T-helper 17 cell (primary cell): Measurements from ENCODE around the gene PRPF6. TPM values are rescaled to one million over a fixed set of nuclear protein-coding genes. Genes with fewer than 3 reads are reported as not detected.
A peak's percentile ranks its signal among the peaks of the same experiment; 100 is the strongest.

Experiments
- ATAC-seq: fragments of 150-1000 bp; cut with Tn5 transposase; 2 replicates; pipeline ENCODE4 v1.10.0; 2021; ENCODE audit warnings: mild to moderate bottlenecking, moderate library complexity
- DNase-seq, 3 donors: peaks; one replicate each; pipeline versions ENCODE4 v3.0.0 to v3.0.0-alpha.2; 2020 to 2021
- H3K9me3 ChIP-seq: one replicate; pipeline ENCODE4 v1.7.0; 2013; ENCODE audit warnings: low read length, mild to moderate bottlenecking; ENCODE audit not compliant: control insufficient read depth, poor library complexity, severe bottlenecking
- H3K27ac Mint-ChIP-seq: one replicate; pipeline ENCODE4 v1.8.0; 2022; ENCODE audit warnings: mild to moderate bottlenecking, moderate library complexity, mixed read lengths
- H3K27me3 Mint-ChIP-seq: one replicate; pipeline ENCODE4 v1.8.0; 2022; ENCODE audit warnings: mixed read lengths
- H3K36me3 Mint-ChIP-seq: one replicate; pipeline ENCODE4 v1.8.0; 2022; ENCODE audit warnings: low read depth, mixed read lengths
- H3K4me1 Mint-ChIP-seq: one replicate; pipeline ENCODE4 v1.8.0; 2022; ENCODE audit warnings: mild to moderate bottlenecking, mixed read lengths
- H3K4me3 Mint-ChIP-seq: one replicate; pipeline ENCODE4 v1.8.0; 2022; ENCODE audit warnings: mild to moderate bottlenecking, moderate library complexity, mixed read lengths
- total RNA-seq, 4 donors: library from RNA in 2 of 4; stranded (reverse) in 2 of 4; gene quantifications; one replicate each; pipeline ENCODE4 v1.2.3 and lab custom pipeline; 2022 to 2026

Gene PRPF6
- total RNA-seq, 2 donors from 2014 or later, result 63.8 to 64.9 TPM

GRCh38 chr20:64055396-64055892, 74.5 kb downstream of the PRPF6 start:
- H3K36me3 Mint-ChIP-seq, result peaks cover 4% of the 10 kb centered on the region
- H3K4me1 Mint-ChIP-seq, result peaks cover 15% of the 10 kb centered on the region
- H3K9me3 ChIP-seq, result no peaks in the 10 kb centered on the region
- no peak overlapping the region for H3K4me3 Mint-ChIP-seq
- no peak overlapping the region for H3K27ac Mint-ChIP-seq
- no peak for ATAC-seq
- DNase-seq, result no peak
- peaks cover 26% of the 10 kb centered on the region for H3K27me3 Mint-ChIP-seq

DNA sequence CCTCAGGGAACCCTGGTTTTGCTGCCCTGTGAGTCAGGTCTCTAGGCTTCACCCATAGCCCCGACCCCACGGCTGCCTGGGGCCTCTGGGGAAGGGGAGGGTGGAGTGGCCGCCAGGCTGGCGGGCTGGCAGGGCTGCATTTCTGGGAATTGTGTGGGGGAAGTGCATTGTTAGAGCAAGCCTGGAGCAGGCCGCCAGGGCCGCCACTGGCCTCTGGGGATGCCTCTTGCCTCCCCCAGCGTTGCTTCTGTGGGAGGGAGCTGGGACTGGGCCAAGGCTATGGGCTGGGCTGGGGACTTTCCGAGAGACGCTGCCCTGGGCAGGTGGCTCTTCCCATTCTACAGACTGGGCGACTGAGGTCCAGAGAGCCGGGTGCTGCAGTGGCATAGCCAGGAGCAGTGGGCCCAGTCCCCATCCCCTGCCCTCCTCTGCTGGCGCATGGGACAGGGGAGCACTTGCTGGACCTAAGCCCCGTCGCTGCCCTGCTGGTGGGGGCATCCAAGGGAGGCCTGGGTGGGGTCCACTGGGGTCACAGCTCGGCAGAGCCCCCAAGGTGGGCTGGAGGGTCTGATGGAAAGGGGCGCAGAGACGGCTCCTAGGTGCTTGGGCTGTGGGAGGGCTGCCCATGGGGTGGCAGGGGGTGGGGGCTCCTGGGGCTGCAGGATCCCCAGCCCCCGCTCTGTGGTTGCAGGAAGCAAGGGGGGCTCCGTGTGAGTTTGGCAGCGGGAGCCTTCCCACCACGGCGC, 75.1 kb downstream of the PRPF6 start:
- H3K9me3 ChIP-seq, result no peaks in the 10 kb centered on the region
- DNase-seq (no peak), ATAC-seq (no peak)
- Mint-ChIP-seq H3K36me3 (peaks cover 2% of the 10 kb centered on the region), H3K27me3 (peaks cover 20% of the 10 kb centered on the region), H3K4me3 (no peak overlapping the region), H3K27ac (no peak overlapping the region), H3K4me1 (peaks cover 15% of the 10 kb centered on the region)

GRCh38 chr20:64056639-64056888, 75.6 kb downstream of the PRPF6 start:
- Mint-ChIP-seq H3K27me3 (peaks cover 18% of the 10 kb centered on the region), H3K36me3 (peaks cover 2% of the 10 kb centered on the region), H3K27ac (no peak overlapping the region), H3K4me1 (peaks cover 15% of the 10 kb centered on the region), H3K4me3 (no peak overlapping the region)
- no peak for ATAC-seq
- no peak for DNase-seq
- no peaks in the 10 kb centered on the region for H3K9me3 ChIP-seq

DNA sequence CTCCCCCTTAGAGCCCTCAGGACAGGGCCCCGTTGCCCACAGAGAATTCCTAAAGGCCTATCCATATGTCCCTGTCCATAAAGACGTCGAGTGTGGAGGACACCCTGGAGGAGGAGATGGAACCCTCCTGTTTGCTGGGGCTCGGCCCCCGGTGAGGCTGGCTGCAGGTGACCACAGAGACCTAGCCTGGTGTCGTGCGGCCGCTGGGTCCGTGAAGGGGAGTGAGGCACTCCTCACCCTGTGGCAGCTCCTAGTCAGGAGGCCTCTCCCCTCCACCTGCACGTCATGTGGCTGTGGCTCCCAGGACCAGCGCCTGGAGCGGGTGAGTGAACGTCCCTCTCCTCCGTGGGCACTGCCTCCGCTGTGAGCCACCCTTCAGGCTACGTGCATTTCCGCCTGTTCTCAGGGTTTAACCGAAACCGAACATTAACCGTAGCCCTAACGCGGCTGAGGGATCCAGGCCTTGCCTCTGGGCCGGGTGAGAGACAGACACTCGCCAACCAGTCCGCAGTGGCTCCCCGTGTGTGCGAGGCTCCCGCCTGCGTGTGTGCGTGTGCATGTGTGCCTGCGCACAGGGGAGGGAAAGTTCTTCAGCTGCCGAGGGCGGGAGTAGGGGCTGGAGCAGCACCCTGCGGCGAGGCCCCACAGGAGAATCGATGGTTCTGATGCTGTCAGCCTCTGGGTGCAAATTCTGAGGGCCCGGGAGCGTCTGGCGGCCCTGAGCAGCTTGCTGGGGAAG, 76.1 kb downstream of the PRPF6 start:
- H3K27me3 Mint-ChIP-seq, result peaks cover 18% of the 10 kb centered on the region
- peak overlapping the region; percentile 81 for H3K4me3 Mint-ChIP-seq
- H3K36me3 Mint-ChIP-seq, result peaks cover 2% of the 10 kb centered on the region
- H3K4me1 Mint-ChIP-seq, result peaks cover 15% of the 10 kb centered on the region
- DNase-seq, result no peak
- no peaks in the 10 kb centered on the region for H3K9me3 ChIP-seq
- peak; percentile 53 for ATAC-seq
- H3K27ac Mint-ChIP-seq, result no peak overlapping the region

GRCh38 chr20:64057628-64058498, 76.9 kb downstream of the PRPF6 start:
- Mint-ChIP-seq H3K27me3 (peaks cover 16% of the 10 kb centered on the region), H3K36me3 (peaks cover 2% of the 10 kb centered on the region), H3K4me1 (peaks cover 16% of the 10 kb centered on the region), H3K4me3 (peak overlapping the region; percentile 81), H3K27ac (no peak overlapping the region)
- ATAC-seq (peak; percentile 83), DNase-seq (peak; percentile 59 to 77 (median 65))
- no peaks in the 10 kb centered on the region for H3K9me3 ChIP-seq

- no peak for ATAC-seq
- H3K4me3 Mint-ChIP-seq, result no peak overlapping the region
- no peak overlapping the region for H3K27ac Mint-ChIP-seq
- peaks cover 10% of the 10 kb centered on the region for H3K27me3 Mint-ChIP-seq
- peaks cover 18% of the 10 kb centered on the region for H3K4me1 Mint-ChIP-seq
- H3K36me3 Mint-ChIP-seq, result peaks cover under 1% of the 10 kb centered on the region
- no peak for DNase-seq
- no peaks in the 10 kb centered on the region for H3K9me3 ChIP-seq
These were observed 77.6 kb downstream of the PRPF6 start for GRCh38 chr20:64058536-64058935.

- peaks cover 37% of the 10 kb centered on the region for H3K4me1 Mint-ChIP-seq
- peak overlapping the region; percentile 47 for H3K27ac Mint-ChIP-seq
- H3K36me3 Mint-ChIP-seq, result no peaks in the 10 kb centered on the region
- H3K4me3 Mint-ChIP-seq, result no peak overlapping the region
- DNase-seq, result no peak
- no peaks in the 10 kb centered on the region for H3K27me3 Mint-ChIP-seq
- no peak for ATAC-seq
- no peaks in the 10 kb centered on the region for H3K9me3 ChIP-seq
These were observed 81.3 kb downstream of the PRPF6 start for GRCh38 chr20:64062276-64062595.

- Mint-ChIP-seq H3K4me3 (peak within 1 kb of the TSS; percentile 91), H3K4me1 (peaks cover 39% of the 10 kb centered on the region), H3K27me3 (no peaks in the 10 kb centered on the region), H3K36me3 (no peaks in the 10 kb centered on the region), H3K27ac (peak within 1 kb of the TSS; percentile 83)
- H3K9me3 ChIP-seq, result no peaks in the 10 kb centered on the region
- DNase-seq (peak; percentile 83 to 91 (median 88)), ATAC-seq (peak; percentile 92)
These were observed 81.9 kb downstream of the PRPF6 start, which contains the start of gene TCEA2 for GRCh38 chr20:64062596-64063388. TCEA2 (plus strand) TSS chr20:64063198; CDS start chr20:64063313, 115 bp downstream.

GRCh38 chr20:64063389-64064144, 82.6 kb downstream of the PRPF6 start:
- H3K4me3 Mint-ChIP-seq, result peak overlapping the region; percentile 91
- H3K27me3 Mint-ChIP-seq, result no peaks in the 10 kb centered on the region
- DNase-seq, result no peak
- peak overlapping the region; percentile 83 for H3K27ac Mint-ChIP-seq
- H3K9me3 ChIP-seq, result no peaks in the 10 kb centered on the region
- H3K36me3 Mint-ChIP-seq, result no peaks in the 10 kb centered on the region
- peaks cover 37% of the 10 kb centered on the region for H3K4me1 Mint-ChIP-seq
- ATAC-seq, result no peak

DNA sequence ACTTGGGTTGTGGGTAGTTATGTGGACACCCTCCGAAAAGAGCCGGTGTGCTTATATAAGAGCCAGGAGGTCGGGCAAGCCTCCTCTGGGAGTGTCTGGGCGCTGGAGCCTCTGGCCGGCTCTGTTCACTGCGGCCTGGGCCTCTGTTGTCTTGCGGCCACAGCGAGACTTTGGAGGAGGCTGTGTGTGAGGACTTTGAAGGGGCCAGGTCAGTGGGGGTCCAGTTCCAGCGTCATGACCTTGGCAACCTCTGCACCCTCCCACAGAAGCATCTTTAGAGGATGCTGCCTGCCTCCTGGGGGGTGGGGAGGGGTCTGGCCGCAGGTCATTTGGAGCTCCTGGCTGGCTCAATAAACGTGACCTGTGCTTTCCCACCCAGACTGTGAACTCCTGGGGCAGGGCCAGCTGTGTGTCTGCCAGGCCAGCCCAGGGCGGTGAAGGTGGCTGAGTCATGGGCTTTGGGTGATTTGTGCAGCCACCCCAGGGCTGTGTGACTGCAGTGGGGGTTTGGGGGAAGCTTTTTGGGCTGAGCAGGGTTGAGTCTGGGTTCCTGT, 83.3 kb downstream of the PRPF6 start:
- H3K9me3 ChIP-seq, result no peaks in the 10 kb centered on the region
- Mint-ChIP-seq H3K4me1 (peaks cover 37% of the 10 kb centered on the region), H3K36me3 (no peaks in the 10 kb centered on the region), H3K27ac (peak overlapping the region; percentile 83), H3K27me3 (no peaks in the 10 kb centered on the region), H3K4me3 (peak overlapping the region; percentile 91)
- ATAC-seq (no peak), DNase-seq (no peak)

GRCh38 chr20:64065062-64065973, 84.4 kb downstream of the PRPF6 start:
- ATAC-seq, result no peak
- Mint-ChIP-seq H3K4me3 (peak overlapping the region; percentile 77), H3K27ac (peak overlapping the region; percentile 90), H3K36me3 (no peaks in the 10 kb centered on the region), H3K4me1 (peaks cover 37% of the 10 kb centered on the region), H3K27me3 (no peaks in the 10 kb centered on the region)
- no peak for DNase-seq
- H3K9me3 ChIP-seq, result no peaks in the 10 kb centered on the region
